Hepatocyte (in vitro differentiated cells): ENCODE measurements around the gene OR1F1.

Source experiments
- CTCF ChIP-seq: fragments of 200-600 bp; sonication (generic); IDR thresholded peaks from 2 replicates; pipeline ENCODE4 v1.5.1; 2016; ENCODE audit warnings: antibody characterized with exemption, mild to moderate bottlenecking; ENCODE audit not compliant: poor library complexity
- EZH2 ChIP-seq: fragments of 200-600 bp; sonication (generic); IDR thresholded peaks from 2 replicates; pipeline ENCODE4 v1.6.1; 2016; ENCODE audit warnings: antibody characterized with exemption, mild to moderate bottlenecking, borderline replicate concordance
- EZH2phosphoT487 ChIP-seq: fragments of 200-600 bp; sonication (generic); IDR thresholded peaks from one replicate; pipeline ENCODE4 v1.6.1; 2018; ENCODE audit warnings: antibody characterized with exemption, mild to moderate bottlenecking, low read depth, moderate library complexity; ENCODE audit not compliant: unreplicated experiment, severe bottlenecking

- TF ChIP-seq CTCF (no peak), EZH2 (no peak), EZH2phosphoT487 (no peak)
Observed at GRCh38 chr16:3174618-3175148, 13.3 kb upstream of the OR1F1 start.
